ENCODE data around the gene ASCL2.

- no peak for TF ChIP-seq POLR2A (IDR thresholded peaks at IDR 0.05)
- TF ChIP-seq CTCF (IDR thresholded peaks at IDR 0.05 in 8 of 11, conservative IDR thresholded peaks at IDR 0.05 in 3 of 11), result no peak
Observed at GRCh38 chr11:2272946-2273280, 2.5 kb upstream of the ASCL2 start.

All from spleen (tissue), 7 donors.